ENCODE results near the gene ZNF789. TPM values are rescaled to one million over a fixed set of nuclear protein-coding genes. Genes with fewer than 3 reads are reported as not detected.
A peak's percentile ranks its signal among the peaks of the same experiment; 100 is the strongest.

ZNF789 gene
- total and polyA plus RNA-seq, 2 of the 4 experiments (the other 2 are of a cell fraction) = 4.8 to 8.9 TPM

- H3K56ac ChIP-seq (ENCODE audit: extremely low read depth, insufficient read depth, low read length) = no peak overlapping the region
- no peak overlapping the region for H3K4me3 ChIP-seq (ENCODE audit: insufficient read depth, low read depth, low read length)
- H2AFZ ChIP-seq (replicated peaks; ENCODE audit: low read length, poor library complexity) = peak overlapping the region; percentile 67
- H3K9me1 ChIP-seq (ENCODE audit: insufficient read depth, low read length) = peaks cover 3% of the 10 kb centered on the region; the same call in 1 of the 2 replicates
- DNase-seq (no peak), ATAC-seq (ENCODE audit: low read depth) (no peak)
- H2BK5ac ChIP-seq (ENCODE audit: low read depth, low read length, poor library complexity, severe bottlenecking) = no peak overlapping the region
- H3K9ac ChIP-seq (ENCODE audit: low read depth, low read length) = no peak overlapping the region
- H3K4ac ChIP-seq (ENCODE audit: low read depth, low read length) = no peak overlapping the region
- no peak overlapping the region for H3K23ac ChIP-seq (ENCODE audit: low read depth, low read length)
- H2BK20ac ChIP-seq (ENCODE audit: low read depth, low read length) = no peak overlapping the region
- dilution Hi-C loops (cut with HindIII; ENCODE audit: low sequenced_read_pairs, unreplicated experiment) (no loop called here), intact Hi-C loops (cut with micrococcal nuclease) (no loop called here), in situ Hi-C loops (cut with MboI; ENCODE audit: low sequenced_read_pairs) (no loop called here)
- H3K27me3 ChIP-seq (ENCODE audit: control insufficient read depth, insufficient read depth, low read length) = no peaks in the 10 kb centered on the region
- no peak overlapping the region for H4K5ac ChIP-seq (ENCODE audit: low read depth, low read length)
- no TSS peak for BruUV-seq (replicated peaks)
- no peak overlapping the region for H3K18ac ChIP-seq (ENCODE audit: low read depth, low read length)
- 30% methylated on average over 7 of the region's 23 CpGs; no CpG with 5 or more reads in 1 of the 2 experiments for WGBS, 2 experiments (ENCODE audit: extremely low coverage in 2 of 2, insufficient read length in 1 of 2)
- H3K4me2 ChIP-seq (ENCODE audit: low read depth, low read length) = no peak overlapping the region
- H4K91ac ChIP-seq (ENCODE audit: insufficient read depth, low read depth, low read length) = no peak overlapping the region
- ChIA-PET CTCF (interaction anchor here (0.6 kb wide), 1 partner anchor 598 kb away, joined by 3 read pairs; no protein-coding TSS in a partner anchor), POLR2A (ENCODE audit: unreplicated experiment) (no interaction called here)
- H3K14ac ChIP-seq (replicated peaks; ENCODE audit: low read depth, low read length) = no peak overlapping the region
- no peak overlapping the region for H2AK9ac ChIP-seq (replicated peaks; ENCODE audit: low read depth, low read length, poor library complexity)
- no peaks in the 10 kb centered on the region for H3K36me3 ChIP-seq (ENCODE audit: control insufficient read depth, insufficient read depth, low read length)
- no peak for TF ChIP-seq RCOR1 (IDR thresholded peaks at IDR 0.05; ENCODE audit: insufficient replicate concordance, low read length)
- TF ChIP-seq SMC3 (IDR thresholded peaks at IDR 0.05; ENCODE audit: low read depth, low read length) = no peak
- no peak for TF ChIP-seq RAD21 (IDR thresholded peaks at IDR 0.05; ENCODE audit: low read length)
- no peak for TF ChIP-seq MXI1 (IDR thresholded peaks at IDR 0.05; ENCODE audit: borderline replicate concordance, low read depth, low read length)
- TF ChIP-seq NFE2L2 (IDR thresholded peaks at IDR 0.05; ENCODE audit: low read depth, low read length) = no peak
- H3K79me1 ChIP-seq (ENCODE audit: low read depth in 1 of 2, low read length in 2 of 2) = peaks cover 7 to 33% of the 10 kb centered on the region in 2 experiments
- H4K8ac ChIP-seq (ENCODE audit: low read depth in 2 of 2, low read length in 2 of 2) = no peak overlapping the region
- no peak overlapping the region for H2BK15ac ChIP-seq (ENCODE audit: low read depth, low read length)
- peaks cover 2% of the 10 kb centered on the region; the same call in 1 of the 2 replicates for H3K4me1 ChIP-seq (ENCODE audit: control insufficient read depth, insufficient read depth, low read length)
- no peak overlapping the region for H2AK5ac ChIP-seq (ENCODE audit: low read depth, low read length)
- H3K9me3 ChIP-seq (ENCODE audit: control insufficient read depth, insufficient read depth, low read length) = no peaks in the 10 kb centered on the region
- no peak overlapping the region for H3K27ac ChIP-seq (ENCODE audit: insufficient read depth, low read length)
- no peak overlapping the region for H2BK120ac ChIP-seq (ENCODE audit: low read depth, low read length)
- no peaks in the 10 kb centered on the region for H4K20me1 ChIP-seq (ENCODE audit: insufficient read depth, low read length)
Observed at GRCh38 chr7:99469381-99470065, 3.2 kb upstream of the ZNF789 start.
